Mesothelial cell of epicardium (in vitro differentiated cells): ENCODE measurements around the gene LACTB. TPM values are rescaled to one million over a fixed set of nuclear protein-coding genes. Genes with fewer than 3 reads are reported as not detected.

Experiments used
- DNase-seq, 2 experiments: peaks; one replicate each; pipeline ENCODE4 v3.0.0; 2021; ENCODE audit warnings: low spot score in 2 of 2; ENCODE audit not compliant: unreplicated experiment in 2 of 2
- H3K27ac Mint-ChIP-seq: 2 replicates; pipeline ENCODE4 v1.8.0; 2021; ENCODE audit warnings: mixed read lengths
- H3K27me3 Mint-ChIP-seq: 2 replicates; pipeline ENCODE4 v1.8.0; 2021; ENCODE audit warnings: low read depth, mixed read lengths
- H3K36me3 Mint-ChIP-seq: 2 replicates; pipeline ENCODE4 v1.8.0; 2021; ENCODE audit warnings: mixed read lengths
- H3K4me1 Mint-ChIP-seq: 2 replicates; pipeline ENCODE4 v1.8.0; 2021; ENCODE audit warnings: mixed read lengths
- H3K4me3 Mint-ChIP-seq: 2 replicates; pipeline ENCODE4 v1.8.0; 2021; ENCODE audit warnings: mild to moderate bottlenecking, moderate library complexity, mixed read lengths
- H3K9me3 Mint-ChIP-seq: 2 replicates; pipeline ENCODE4 v1.8.0; 2021; ENCODE audit warnings: mixed read lengths
- total RNA-seq: library from RNA; stranded (reverse); gene quantifications from 3 replicates; pipeline ENCODE4 v1.2.1, GENCODE V29; 2021
- TF ChIP-seq, protein P1 (sequence below): fragments of 200-600 bp; sonication (generic); IDR thresholded peaks from one replicate; pipeline ENCODE4 v1.5.0; 2021; ENCODE audit warnings: antibody characterized with exemption; ENCODE audit not compliant: unreplicated experiment

The LACTB gene
- total RNA-seq, 1 donor from 2014 or later = 8.2 TPM

DNA sequence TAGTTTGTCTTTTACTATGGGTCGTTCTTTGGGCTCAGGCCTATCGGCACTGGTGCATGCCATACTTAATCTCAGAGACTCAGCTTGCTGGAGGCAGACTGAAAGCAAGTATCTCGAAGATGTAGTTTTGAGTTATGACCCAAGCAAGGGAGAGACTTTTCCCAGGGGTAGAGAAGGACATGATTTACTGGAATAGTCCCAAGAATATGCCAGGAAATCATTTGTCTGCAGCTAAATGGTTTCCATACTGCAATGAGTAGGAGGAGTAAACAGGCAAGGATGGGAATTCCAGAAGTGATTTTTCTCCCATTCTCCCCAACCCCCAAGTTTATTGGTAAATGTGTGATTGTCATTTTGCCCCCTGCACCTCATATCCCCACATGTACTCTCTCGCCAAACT is 35.4 kb upstream of the LACTB start:
- no peak overlapping the region for H3K4me3 Mint-ChIP-seq
- H3K36me3 Mint-ChIP-seq = no peaks in the 10 kb centered on the region
- H3K27me3 Mint-ChIP-seq = no peaks in the 10 kb centered on the region
- H3K27ac Mint-ChIP-seq = peak overlapping the region; percentile 90
- no peaks in the 10 kb centered on the region for H3K9me3 Mint-ChIP-seq
- TF ChIP-seq, protein P1, sequence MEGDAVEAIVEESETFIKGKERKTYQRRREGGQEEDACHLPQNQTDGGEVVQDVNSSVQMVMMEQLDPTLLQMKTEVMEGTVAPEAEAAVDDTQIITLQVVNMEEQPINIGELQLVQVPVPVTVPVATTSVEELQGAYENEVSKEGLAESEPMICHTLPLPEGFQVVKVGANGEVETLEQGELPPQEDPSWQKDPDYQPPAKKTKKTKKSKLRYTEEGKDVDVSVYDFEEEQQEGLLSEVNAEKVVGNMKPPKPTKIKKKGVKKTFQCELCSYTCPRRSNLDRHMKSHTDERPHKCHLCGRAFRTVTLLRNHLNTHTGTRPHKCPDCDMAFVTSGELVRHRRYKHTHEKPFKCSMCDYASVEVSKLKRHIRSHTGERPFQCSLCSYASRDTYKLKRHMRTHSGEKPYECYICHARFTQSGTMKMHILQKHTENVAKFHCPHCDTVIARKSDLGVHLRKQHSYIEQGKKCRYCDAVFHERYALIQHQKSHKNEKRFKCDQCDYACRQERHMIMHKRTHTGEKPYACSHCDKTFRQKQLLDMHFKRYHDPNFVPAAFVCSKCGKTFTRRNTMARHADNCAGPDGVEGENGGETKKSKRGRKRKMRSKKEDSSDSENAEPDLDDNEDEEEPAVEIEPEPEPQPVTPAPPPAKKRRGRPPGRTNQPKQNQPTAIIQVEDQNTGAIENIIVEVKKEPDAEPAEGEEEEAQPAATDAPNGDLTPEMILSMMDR = no peak
- peaks cover 44% of the 10 kb centered on the region for H3K4me1 Mint-ChIP-seq
- no peak for DNase-seq

DNA sequence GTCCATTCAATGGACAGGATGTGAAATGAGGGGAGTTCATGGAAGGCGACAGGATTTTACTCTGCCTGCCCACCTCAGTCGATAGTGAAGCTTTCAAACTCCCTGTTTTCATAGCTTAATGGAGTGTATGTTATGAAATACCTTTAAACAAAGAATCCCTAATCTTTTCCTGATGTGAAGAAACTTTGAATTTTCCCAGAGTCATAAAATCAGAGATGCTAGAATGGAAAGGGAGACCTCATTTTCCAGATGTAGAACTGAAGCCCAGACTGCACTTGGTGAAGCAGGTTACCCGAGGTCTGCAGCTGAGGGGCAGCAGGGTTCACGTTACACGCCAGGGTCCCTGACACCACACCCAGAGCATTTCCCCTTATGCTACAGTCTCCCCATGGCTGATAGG is 34.7 kb upstream of the LACTB start:
- Mint-ChIP-seq H3K36me3 (no peaks in the 10 kb centered on the region), H3K27me3 (no peaks in the 10 kb centered on the region), H3K4me3 (no peak overlapping the region), H3K27ac (peak overlapping the region; percentile 90), H3K4me1 (peaks cover 44% of the 10 kb centered on the region), H3K9me3 (no peaks in the 10 kb centered on the region)
- DNase-seq = no peak
- TF ChIP-seq, protein P1 = no peak

DNA sequence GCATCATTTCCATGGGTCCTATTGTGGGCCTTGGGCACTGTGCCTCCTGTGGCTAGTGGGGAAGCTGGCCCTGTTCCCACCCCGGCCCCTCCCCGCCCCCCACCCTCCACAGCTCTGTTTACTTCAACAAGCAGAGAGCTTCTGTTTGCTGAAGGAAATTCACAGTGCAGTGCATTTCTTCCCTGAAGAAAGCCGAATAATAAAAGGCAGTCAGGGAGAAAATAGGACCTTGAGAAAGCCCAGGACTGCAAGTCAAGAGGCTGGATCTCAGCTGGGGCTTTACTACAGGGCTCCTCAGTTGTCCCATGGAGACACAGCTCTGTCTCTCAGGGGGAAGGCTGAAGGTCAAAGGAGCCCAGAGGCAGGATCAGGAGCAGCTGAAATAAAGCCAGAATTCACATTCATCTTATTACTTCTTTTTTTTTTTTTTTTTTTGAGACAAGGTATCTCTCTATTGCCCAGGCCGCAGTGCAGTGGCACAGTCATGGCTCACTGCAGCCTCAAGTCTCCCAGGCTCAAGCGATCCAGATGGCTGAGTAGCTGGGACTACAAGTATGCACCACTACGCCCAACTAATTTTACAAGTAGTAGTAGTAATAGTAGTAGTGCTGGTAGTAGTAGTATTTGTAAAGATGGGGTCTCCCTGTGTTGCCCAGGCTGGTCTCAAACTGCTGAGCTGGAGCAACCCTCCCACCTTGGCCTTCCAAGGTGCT is 33.0 kb upstream of the LACTB start:
- Mint-ChIP-seq H3K36me3 (no peaks in the 10 kb centered on the region), H3K4me3 (no peak overlapping the region), H3K4me1 (peaks cover 33% of the 10 kb centered on the region), H3K27me3 (no peaks in the 10 kb centered on the region), H3K9me3 (no peaks in the 10 kb centered on the region), H3K27ac (peak overlapping the region; percentile 65)
- no peak for DNase-seq
- TF ChIP-seq, protein P1 = no peak

DNA sequence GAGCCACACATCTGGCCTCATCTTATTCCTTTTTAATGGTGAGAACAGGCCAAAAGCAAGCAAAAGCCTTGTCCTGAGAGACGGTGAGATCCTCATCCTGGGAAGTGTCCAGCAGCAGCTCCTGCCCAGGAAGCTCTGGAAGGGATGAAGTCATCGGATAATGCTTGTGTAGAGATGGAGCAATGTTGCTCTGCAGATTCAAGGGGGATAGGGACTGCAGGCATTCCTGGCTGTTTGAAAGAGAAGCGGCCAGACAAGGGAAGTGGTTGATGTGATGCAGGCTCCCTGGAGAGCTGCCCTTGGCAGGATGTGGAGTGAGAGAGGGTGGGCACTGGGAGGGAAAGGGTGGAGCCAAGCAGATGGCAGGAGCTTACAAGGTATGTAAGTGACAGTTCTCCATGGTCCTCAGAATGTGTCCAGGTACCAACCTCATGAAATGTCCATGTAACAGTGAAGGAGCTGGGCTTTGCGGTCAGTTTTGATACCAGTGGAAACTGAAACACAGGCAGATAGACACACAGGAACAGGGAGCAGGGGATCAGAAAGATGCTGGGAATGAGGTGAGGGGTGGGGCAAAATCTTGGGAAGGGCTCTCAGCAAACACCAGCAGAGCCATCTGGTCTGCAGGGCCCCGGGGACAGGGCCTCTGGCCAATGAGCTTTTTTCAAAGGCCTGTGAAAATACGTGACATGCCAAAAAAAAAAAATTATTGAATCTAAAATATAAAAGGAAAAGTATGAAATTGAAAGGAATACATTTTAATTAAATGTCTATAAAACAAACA is 32.2 kb upstream of the LACTB start:
- TF ChIP-seq, protein P1 = no peak
- Mint-ChIP-seq H3K9me3 (no peaks in the 10 kb centered on the region), H3K4me3 (no peak overlapping the region), H3K36me3 (no peaks in the 10 kb centered on the region), H3K27ac (peak overlapping the region; percentile 65), H3K4me1 (peaks cover 33% of the 10 kb centered on the region), H3K27me3 (no peaks in the 10 kb centered on the region)
- DNase-seq = no peak

DNA sequence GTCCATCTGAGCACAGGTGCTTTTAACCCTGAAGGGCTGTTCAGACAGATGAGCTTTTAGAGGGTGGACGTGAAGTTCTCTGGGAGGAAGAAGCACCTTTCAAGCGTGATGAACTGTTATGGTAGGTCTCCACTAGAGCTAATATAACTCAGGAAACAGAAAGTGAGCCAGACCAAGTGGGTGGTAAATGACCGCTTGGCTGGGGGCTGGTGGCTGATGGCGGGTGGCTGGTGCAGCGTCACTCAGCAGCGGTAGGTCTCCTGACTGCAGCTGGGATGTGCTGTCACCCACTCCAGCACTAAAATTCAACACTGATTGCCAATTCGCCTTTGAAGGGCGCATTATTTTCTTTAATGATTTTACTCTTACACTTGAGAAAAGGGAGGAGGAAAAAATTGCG is 31.2 kb upstream of the LACTB start:
- H3K27me3 Mint-ChIP-seq = no peaks in the 10 kb centered on the region
- no peak overlapping the region for H3K4me3 Mint-ChIP-seq
- no peaks in the 10 kb centered on the region for H3K9me3 Mint-ChIP-seq
- no peak overlapping the region for H3K27ac Mint-ChIP-seq
- H3K4me1 Mint-ChIP-seq = peaks cover 36% of the 10 kb centered on the region
- TF ChIP-seq, protein P1 = no peak
- no peak for DNase-seq
- no peaks in the 10 kb centered on the region for H3K36me3 Mint-ChIP-seq
